ENCODE data around the gene ADAMTS10. TPM values are rescaled to one million over a fixed set of nuclear protein-coding genes. Genes with fewer than 3 reads are reported as not detected.
"Not testable (repeated sequence)": the region's sequence is repeated elsewhere in the genome, so short reads cannot be mapped to it uniquely, and the experiment has no call there.

ADAMTS10 gene
- total and polyA plus RNA-seq, 2 donors (not counting 3 experiments of a cell fraction or from before 2014, with no cell fraction given) = 15.8 to 17.4 TPM

GRCh38 chr19:8575467-8575997, 35.0 kb downstream of the ADAMTS10 start:
- Histone ChIP-seq H3K9me1 (replicated peaks; ENCODE audit: control insufficient read depth, extremely low read depth, insufficient read depth, low read length) (no peaks in the 10 kb centered on the region), H3K4me2 (ENCODE audit: insufficient read depth, low read length) (no peak overlapping the region), H3K4me3 (replicated peaks in 1 of 3; ENCODE audit: insufficient read depth in 1 of 3, low read depth in 1 of 3, low read length in 3 of 3) (no peak overlapping the region), H2AFZ (ENCODE audit: low read depth, low read length) (no peak overlapping the region), H3K9ac (replicated peaks; ENCODE audit: extremely low read depth, insufficient read depth, low read length) (no peak overlapping the region), H3K4me1 (ENCODE audit: control insufficient read depth, extremely low read depth, insufficient read depth, low read length) (no peaks in the 10 kb centered on the region), H3K27me3 (ENCODE audit: control insufficient read depth in 2 of 2, insufficient read depth in 2 of 2, low read length in 2 of 2) (peaks cover 0 to 4% of the 10 kb centered on the region in 2 experiments), H4K20me1 (replicated peaks; ENCODE audit: control insufficient read depth, extremely low read depth, insufficient read depth, low read length) (no peaks in the 10 kb centered on the region), H3K36me3 (ENCODE audit: control insufficient read depth in 2 of 2, extremely low read depth in 1 of 2, insufficient read depth in 2 of 2, low read length in 2 of 2) (no peaks in the 10 kb centered on the region), H3K27ac (ENCODE audit: insufficient read depth, low read depth, low read length) (no peak overlapping the region), H3K79me2 (ENCODE audit: control insufficient read depth, insufficient read depth, low read length) (no peaks in the 10 kb centered on the region), H3K9me3 (replicated peaks; ENCODE audit: control insufficient read depth, insufficient read depth, low read length) (no peaks in the 10 kb centered on the region)
- no TSS peak for BruUV-seq (replicated peaks)
- ChIA-PET POLR2A (no interaction called here), CTCF (interaction anchor here (0.9 kb wide), 1 partner anchor 11 kb away, joined by 3 read pairs; no protein-coding TSS in a partner anchor)
- FAIRE-seq (no peak), DNase-seq (ENCODE audit: low read depth, low spot score) (no peak)
- dilution Hi-C loops (cut with MboI; ENCODE audit: extremely low pct_ligation_motif_present, low sequenced_read_pairs) (no loop called here), intact Hi-C loops (cut with micrococcal nuclease) (no loop called here)
- TF ChIP-seq FOS (IDR thresholded peaks at IDR 0.05; ENCODE audit: borderline replicate concordance, insufficient read depth, low read length) (no peak), MAX (IDR thresholded peaks at IDR 0.05; ENCODE audit: insufficient read depth, insufficient read length) (no peak), JUN (IDR thresholded peaks at IDR 0.05; ENCODE audit: borderline replicate concordance, insufficient read depth, insufficient read length, low read depth) (no peak), POLR2AphosphoS5 (IDR thresholded peaks at IDR 0.05; ENCODE audit: insufficient read depth, low read depth, low read length) (no peak), GATA2 (IDR thresholded peaks at IDR 0.05; ENCODE audit: insufficient read depth, insufficient read length, low read depth, low read length) (no peak), CTCF (IDR thresholded peaks at IDR 0.05; ENCODE audit: extremely low read depth in 1 of 2, insufficient read depth in 1 of 2, low read depth in 1 of 2, low read length in 2 of 2) (no peak), MYC (IDR thresholded peaks at IDR 0.05; ENCODE audit: low read depth, low read length) (no peak), POLR2A (IDR thresholded peaks at IDR 0.05; ENCODE audit: low read depth, low read length) (no peak), EZH2 (IDR thresholded peaks at IDR 0.05; ENCODE audit: borderline replicate concordance, low read depth, low read length, severe bottlenecking) (no peak)

- CTCF ChIA-PET; H4K20me1 ChIP-seq (replicated peaks; ENCODE audit: control insufficient read depth, extremely low read depth, insufficient read depth, low read length); dilution Hi-C loops (cut with MboI; ENCODE audit: extremely low pct_ligation_motif_present, low sequenced_read_pairs); DNase-seq (ENCODE audit: low read depth, low spot score); H3K36me3 ChIP-seq (ENCODE audit: control insufficient read depth in 2 of 2, extremely low read depth in 1 of 2, insufficient read depth in 2 of 2, low read length in 2 of 2); H3K9ac ChIP-seq (replicated peaks; ENCODE audit: extremely low read depth, insufficient read depth, low read length); H2AFZ ChIP-seq (ENCODE audit: low read depth, low read length); H3K4me2 ChIP-seq (ENCODE audit: insufficient read depth, low read length); H3K27ac ChIP-seq (ENCODE audit: insufficient read depth, low read depth, low read length); H3K9me3 ChIP-seq (replicated peaks; ENCODE audit: control insufficient read depth, insufficient read depth, low read length); H3K4me3 ChIP-seq (replicated peaks in 1 of 3; ENCODE audit: insufficient read depth in 1 of 3, low read depth in 1 of 3, low read length in 3 of 3); H3K27me3 ChIP-seq (ENCODE audit: control insufficient read depth in 2 of 2, insufficient read depth in 2 of 2, low read length in 2 of 2); H3K9me1 ChIP-seq (replicated peaks; ENCODE audit: control insufficient read depth, extremely low read depth, insufficient read depth, low read length); BruUV-seq (replicated peaks); POLR2A ChIA-PET; intact Hi-C loops (cut with micrococcal nuclease); H3K79me2 ChIP-seq (ENCODE audit: control insufficient read depth, insufficient read depth, low read length); FAIRE-seq; H3K4me1 ChIP-seq (ENCODE audit: control insufficient read depth, extremely low read depth, insufficient read depth, low read length): not testable (repeated sequence)
Measured at GRCh38 chr19:8574619-8574922, 35.9 kb downstream of the ADAMTS10 start.

All from endothelial cell of umbilical vein (primary cell).